Endothelial cell of umbilical vein (primary cell): ENCODE results near the gene SLC35A4.

Source experiments
- EZH2 ChIP-seq: IDR thresholded peaks from 2 replicates; pipeline ENCODE4 v1.6.1; 2012; ENCODE audit warnings: borderline replicate concordance, low read depth, mild to moderate bottlenecking, moderate library complexity, low read length, inconsistent platforms; ENCODE audit not compliant: severe bottlenecking
- POLR2A ChIP-seq: IDR thresholded peaks from 2 replicates; pipeline ENCODE4 v1.6.1; 2012; ENCODE audit warnings: low read depth, mild to moderate bottlenecking, control low read depth, low read length
- TF ChIP-seq, protein P1 (sequence below), 2 donors: IDR thresholded peaks; 1 replicate in 1 of 2; 2 replicates in 1 of 2; pipeline ENCODE4 v1.5.1; 2011; ENCODE audit warnings: low read length in 2 of 2, mild to moderate bottlenecking in 2 of 2, moderate library complexity in 2 of 2, control low read depth in 1 of 2, inconsistent platforms in 1 of 2, low read depth in 1 of 2; ENCODE audit not compliant: insufficient read depth in 1 of 2; ENCODE audit errors: extremely low read depth in 1 of 2
- TF ChIP-seq, protein P2 (sequence below): IDR thresholded peaks from 2 replicates; pipeline ENCODE4 v1.6.1; 2011; ENCODE audit not compliant: insufficient read depth, insufficient read length

DNA sequence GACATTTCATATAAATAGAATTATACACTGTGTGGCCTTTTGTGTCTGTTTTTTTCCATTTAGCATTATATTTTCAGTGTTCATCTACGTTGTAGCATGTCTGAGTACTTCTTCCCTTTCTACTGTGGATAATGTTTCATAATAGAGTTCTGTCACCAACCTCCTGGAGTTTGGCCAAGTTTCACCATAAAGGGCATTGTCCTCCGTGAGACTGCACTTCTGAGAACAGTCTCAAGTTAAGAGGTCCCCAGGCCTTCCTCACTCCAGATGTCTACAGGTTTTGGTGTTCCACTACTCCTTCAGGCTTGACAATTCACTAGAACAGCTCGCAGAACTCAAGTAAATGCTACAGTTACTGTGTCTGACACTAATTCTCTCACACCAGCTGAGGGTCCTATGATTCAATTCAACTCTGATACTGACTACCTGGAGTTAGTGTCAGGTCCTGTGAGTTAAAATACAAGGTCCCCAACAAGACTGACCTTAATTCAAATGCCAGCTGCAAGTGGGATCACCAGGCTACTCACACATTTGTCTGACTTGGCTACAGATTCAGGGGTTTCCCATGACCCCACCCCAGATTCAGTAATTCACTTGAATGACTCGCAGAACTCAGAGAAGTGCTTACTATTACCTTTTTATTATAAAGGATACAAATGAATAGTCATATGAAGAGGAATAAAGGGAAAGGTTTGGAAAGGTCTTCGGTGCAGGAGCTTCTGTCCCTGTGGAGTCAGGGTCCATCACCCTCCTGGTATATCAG is 31.1 kb downstream of the SLC35A4 start:
- TF ChIP-seq EZH2 (no peak), POLR2A (no peak)
- TF ChIP-seq, protein P1, sequence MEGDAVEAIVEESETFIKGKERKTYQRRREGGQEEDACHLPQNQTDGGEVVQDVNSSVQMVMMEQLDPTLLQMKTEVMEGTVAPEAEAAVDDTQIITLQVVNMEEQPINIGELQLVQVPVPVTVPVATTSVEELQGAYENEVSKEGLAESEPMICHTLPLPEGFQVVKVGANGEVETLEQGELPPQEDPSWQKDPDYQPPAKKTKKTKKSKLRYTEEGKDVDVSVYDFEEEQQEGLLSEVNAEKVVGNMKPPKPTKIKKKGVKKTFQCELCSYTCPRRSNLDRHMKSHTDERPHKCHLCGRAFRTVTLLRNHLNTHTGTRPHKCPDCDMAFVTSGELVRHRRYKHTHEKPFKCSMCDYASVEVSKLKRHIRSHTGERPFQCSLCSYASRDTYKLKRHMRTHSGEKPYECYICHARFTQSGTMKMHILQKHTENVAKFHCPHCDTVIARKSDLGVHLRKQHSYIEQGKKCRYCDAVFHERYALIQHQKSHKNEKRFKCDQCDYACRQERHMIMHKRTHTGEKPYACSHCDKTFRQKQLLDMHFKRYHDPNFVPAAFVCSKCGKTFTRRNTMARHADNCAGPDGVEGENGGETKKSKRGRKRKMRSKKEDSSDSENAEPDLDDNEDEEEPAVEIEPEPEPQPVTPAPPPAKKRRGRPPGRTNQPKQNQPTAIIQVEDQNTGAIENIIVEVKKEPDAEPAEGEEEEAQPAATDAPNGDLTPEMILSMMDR (IDR thresholded peaks at IDR 0.05; ENCODE audit: extremely low read depth in 1 of 2, insufficient read depth in 1 of 2, low read depth in 1 of 2, low read length in 2 of 2) = no peak
- TF ChIP-seq, protein P2, sequence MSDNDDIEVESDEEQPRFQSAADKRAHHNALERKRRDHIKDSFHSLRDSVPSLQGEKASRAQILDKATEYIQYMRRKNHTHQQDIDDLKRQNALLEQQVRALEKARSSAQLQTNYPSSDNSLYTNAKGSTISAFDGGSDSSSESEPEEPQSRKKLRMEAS = no peak
